Stimulated activated CD4-positive, alpha-beta T cell treated with anti-CD3 and anti-CD28 coated beads, Interleukin-1b, Interleukin-23, amount 100 ng/mL, for 24 hours (primary cell): ENCODE data around the gene FSTL3.
"Not testable (repeated sequence)": the region's sequence is repeated elsewhere in the genome, so short reads cannot be mapped to it uniquely, and the experiment has no call there.

Experiments
- DNase-seq, 4 experiments: peaks; one replicate each; pipeline ENCODE4 v3.0.0-alpha.2; 2020; ENCODE audit warnings: low read depth in 4 of 4, low spot score in 1 of 4

The FSTL3 gene

DNA sequence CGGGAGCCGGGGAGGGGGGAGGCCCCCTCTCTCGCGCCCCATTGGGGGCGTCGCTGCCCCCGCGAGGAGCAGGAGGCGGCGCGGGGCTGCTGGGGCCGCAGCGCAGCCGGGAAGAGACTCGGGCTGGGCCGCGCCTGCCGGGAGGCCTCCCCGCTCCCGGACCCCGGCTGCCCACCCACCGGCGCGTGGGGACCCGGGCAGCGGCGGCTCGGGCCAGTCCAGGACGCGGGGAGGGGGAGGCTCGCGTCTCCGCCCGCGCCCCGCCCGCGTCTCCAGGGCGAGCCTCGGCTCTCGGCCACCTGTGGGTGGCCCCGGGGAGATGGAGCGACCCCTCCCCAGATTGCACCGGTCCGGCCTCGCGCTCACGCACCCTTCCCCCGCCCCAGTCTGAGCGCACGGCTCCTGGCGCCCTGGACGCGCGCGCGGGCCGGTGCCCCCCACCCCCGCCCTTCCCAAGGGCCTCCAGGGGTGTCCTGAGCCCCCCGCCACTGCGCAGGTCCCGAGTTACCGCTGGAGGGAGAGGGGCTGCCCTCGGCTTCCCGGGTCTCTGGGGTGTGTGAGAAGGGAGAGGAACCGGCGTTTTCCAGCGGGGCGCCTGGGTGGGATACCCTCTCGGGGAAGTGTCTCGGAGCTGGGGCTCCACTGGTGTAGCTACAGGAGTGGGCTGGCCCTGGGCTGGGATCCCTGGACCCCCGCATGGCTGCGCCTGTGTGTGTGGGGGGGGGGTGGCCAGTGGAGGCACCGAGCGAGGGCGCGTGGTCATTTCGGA is 33.2 kb downstream of the FSTL3 start:
- DNase-seq, result no peak

DNA sequence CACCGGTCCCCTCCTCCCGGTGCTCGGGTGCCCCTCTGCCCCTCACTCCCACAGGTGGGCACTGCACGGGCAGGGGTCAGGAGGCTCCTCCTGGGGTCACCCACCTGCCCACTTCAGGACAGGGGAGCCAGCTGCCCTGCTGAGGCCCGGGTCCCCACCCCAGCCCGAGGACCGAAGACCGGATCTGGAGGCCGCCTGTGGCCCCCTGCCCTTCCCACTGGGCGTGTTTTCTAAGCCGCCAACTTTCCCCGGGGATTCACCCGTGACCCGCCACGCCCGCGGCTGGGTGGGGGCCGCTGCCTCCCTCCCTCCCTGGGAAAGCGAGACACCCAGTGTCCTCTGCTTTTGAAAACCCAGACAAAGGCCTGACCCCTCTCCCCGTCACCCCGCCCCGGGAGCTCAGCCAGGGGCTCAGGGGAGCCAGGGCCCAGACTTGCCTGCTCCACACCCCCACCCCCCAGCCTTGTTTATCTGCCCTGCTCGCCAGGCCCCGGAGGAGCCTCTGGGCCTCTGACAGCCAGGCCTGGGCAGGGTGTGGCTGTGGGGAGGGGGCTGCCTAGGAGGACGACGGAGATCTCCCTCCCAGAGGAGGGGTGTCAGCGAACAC is 33.9 kb downstream of the FSTL3 start:
- no peak for DNase-seq

DNA sequence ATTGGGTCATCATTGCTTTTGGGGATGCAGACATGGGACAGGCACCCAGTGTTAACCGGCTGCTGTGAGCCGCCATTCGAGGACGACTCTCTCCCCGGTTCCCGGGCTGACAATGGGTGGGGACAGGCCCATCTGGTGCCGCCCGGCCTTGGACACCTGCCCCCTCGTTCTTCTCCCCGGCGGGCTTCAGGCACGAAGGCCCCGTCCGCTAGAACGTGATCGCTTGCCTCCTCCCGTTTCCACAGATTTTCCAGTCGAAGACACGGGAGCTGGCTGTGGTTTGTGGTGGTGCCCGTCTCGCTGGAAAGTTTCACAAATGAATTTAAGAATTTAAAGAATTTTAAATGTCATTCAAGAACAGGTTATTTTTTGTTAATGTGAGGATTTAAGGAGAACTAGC is 34.6 kb downstream of the FSTL3 start:
- DNase-seq, result no peak

DNA sequence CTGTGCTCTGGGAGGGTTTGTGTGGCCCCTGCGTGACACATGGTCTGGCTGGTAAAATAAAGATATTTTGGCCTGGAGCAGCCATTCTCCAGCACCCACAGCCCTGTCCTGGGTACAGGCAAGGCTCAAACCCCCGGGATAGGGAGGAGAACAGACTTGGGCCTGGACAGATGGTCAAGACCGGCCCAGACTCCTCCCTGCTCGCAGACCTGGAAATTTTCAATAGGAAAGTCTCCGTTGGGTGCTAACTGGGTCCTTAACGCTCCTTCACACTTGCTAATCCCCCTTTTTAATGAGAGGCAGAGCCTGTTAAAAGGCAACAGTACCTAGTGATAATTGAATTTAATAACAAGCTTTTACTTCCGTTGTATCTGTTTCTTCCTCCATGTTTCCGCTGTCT is 35.1 kb downstream of the FSTL3 start:
- DNase-seq, result no peak

DNA sequence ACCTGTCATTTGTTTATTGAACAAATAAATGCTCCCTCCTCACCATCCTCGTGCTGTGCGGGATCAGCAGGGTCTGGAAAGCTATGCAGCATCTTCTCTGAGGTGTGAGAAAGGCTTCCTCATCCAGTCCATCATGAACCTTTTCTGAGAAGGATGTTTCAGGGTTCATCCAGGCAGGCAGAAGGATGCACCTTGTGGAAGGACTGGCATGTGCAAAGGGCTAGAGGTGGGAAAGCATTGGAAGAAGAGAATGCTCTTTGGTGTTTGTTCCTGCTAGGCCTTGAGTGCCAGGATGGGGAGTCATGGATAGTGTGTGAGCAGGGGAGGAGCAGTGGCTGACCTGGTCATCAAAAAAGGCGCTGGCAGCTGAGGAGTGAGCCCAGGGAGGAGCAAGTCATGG is 39.2 kb downstream of the FSTL3 start:
- DNase-seq, result no peak

DNA sequence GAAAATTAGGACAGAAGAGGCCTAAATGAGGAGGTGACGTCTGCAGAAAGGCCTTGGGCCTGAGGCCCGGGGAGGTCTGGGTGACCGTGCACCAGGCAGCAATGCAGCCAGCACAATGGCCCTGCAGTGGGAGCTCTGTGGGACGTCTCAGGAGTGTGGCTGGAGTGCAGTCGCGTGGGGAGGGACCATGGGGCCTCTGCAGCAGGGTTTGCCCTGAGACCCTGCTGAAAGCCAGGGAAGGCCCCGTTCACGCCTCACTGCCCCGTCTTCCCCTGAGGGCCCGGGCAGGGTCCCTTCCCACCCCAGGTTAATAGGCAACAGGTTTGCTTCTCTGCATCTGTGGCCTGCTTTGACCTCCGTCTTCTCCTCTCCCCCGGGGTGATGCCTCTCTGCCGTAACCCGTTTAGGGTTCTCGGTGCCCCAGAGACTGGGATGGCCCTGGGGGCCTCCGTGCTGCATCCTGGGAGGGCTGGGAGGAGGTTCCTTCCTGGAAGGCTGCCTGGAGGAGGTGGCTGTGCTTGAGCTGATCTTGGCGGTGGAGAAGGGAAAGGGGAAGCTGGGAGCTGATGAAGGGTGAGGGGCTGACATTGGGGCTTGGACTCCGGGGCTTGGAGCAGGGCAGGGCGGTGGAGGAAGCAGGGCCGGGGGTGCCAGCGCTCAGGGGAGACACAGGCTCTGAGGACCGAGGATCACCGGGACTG is 42.2 kb downstream of the FSTL3 start:
- DNase-seq, result no peak

DNA sequence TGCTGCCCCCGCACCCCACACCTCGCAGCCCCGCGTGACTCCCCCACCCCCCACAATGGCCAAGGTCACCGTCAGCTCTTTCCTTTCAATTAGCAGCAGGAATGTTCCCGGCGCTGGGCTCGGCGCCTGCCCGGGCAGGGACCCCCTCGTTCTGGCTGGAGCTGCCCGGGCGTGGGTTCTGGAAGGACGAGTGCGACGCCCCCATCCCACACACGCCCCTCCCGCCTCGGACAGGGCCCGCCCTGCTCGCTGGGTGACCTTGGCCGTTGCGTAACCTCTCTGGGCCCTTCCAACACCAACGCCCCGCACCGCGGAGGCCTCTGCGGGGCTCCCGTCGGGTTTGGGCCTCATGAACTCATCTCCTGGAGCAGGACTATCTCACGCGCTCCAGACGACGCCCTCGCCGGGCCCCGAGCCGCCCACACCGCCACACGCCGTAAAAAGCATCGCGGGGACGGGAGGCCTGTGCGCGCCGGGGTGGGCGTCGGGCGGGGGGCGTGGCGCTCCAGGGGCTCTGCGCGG is 42.9 kb downstream of the FSTL3 start:
- DNase-seq, result no peak

DNA sequence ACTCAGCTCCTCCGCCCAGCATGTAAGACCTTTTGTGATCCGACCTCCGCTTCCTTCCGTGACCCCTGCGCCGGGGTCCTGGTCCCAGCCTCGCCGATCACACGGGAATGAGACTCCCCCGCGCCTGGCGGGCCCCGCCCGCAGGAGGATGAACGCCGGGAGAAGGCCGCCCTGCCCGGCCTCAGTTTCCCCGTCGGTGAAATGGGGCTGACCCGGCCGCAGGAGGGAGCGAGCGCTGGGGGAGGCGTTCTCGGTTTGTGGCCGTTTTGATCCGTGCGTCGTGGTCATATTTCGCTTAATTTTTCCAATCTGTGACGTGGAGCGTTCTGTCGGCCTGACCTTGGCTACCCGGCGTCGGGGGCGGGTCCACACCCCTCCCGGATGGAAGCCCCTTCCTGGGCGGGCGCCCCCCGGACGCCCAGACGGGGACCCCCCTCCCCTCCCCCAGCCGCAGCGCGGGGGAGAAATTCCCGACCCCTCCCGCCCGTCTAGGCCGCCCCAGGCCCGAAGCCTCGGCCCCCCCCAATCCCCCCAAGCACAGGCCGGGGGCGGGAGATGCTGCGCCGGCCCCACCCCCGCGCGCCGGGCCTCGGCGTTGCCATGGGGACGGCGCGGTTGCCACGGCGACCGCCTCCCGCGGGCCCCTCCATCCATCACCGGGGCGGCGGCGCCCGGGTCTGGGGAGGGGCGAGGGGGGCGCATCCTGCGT is 43.6 kb downstream of the FSTL3 start:
- no peak for DNase-seq

DNA sequence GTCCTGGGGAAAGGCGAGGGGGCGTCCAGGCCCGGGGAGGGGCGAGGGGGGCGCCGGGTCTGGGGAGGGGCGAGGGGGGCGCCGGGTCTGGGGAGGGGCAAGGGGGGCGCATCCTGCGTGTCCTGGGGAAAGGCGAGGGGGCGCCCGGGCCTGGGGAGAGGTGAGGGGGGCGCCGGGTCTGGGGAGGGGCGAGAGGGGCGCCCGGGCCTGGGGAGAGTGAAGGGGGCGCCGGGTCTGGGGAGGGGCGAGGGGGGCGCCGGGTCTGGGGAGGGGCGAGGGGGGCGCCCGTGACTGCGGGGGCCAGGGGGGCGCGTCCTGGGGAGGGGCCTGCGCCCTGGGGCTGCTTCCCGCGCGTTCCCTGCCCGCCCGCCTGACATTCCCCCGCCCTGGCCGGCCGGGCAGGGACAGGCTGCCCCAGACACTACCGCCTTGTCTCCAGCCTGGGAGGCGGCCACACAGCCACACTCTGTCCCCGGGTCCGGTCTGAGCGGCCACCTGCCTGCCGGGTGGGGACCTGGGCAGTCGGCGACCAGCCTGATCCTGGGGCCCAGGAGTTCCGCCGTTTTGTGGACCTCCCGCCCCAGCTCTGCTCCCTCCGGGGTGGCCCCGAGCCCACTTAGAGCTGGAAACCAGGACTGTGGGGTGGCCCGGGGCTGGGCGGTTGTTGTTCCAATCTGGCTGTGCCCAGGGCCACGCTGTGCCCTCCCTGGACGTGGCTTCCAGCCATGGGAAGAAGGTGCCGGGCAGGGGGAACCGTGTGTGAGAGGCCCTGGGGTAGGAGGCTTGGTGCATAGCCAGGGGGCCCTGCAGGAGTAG is 44.4 kb downstream of the FSTL3 start:
- DNase-seq, result no peak

DNA sequence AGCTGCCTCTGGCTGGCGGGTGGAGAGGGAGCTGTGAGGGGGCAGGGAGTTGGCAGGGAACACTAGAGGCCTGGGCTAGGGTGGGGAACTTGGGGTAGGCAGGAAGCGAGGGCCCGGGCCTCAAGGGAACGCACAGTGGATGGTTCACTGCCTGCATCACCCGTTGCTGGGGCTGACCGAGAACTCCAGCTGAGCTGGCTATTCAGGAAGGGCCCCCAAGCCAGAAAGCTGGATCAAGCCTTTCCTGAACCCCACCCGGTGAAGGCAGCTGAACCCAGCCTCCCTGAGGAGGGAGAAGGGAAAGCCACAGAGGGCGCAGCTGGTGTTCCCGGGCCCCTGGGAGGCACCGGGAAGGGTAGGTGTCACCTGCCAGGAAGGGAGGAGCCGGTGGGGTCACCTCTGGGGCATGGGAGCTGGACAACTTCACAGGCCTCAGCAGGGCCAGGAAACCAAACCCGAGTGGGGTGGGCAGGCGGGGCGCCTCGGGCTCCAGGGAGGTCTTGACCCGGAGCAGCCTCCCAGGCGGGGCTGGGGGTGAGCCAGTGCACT is 46.4 kb downstream of the FSTL3 start:
- no peak for DNase-seq

DNA sequence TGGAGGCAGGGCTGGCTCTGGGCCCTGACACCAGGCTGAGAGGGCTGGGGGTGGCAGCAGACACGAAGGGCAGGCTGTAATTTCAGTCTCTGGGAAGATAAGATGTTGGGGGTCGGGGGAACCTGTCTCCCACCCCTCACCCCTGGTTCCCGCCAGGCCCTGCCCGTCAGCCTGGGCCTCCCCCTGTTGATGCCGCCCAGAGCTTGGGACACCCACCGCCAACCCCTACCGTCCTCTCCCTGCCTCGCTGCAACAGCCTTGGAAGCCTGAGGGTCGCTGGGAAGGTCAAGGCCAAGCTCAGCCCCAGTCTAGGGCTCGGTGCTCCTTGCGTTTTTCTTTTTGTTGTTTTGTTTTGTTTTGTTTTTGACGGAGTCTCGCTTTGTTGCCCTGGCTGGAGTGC is 47.1 kb downstream of the FSTL3 start:
- no peak for DNase-seq

DNA sequence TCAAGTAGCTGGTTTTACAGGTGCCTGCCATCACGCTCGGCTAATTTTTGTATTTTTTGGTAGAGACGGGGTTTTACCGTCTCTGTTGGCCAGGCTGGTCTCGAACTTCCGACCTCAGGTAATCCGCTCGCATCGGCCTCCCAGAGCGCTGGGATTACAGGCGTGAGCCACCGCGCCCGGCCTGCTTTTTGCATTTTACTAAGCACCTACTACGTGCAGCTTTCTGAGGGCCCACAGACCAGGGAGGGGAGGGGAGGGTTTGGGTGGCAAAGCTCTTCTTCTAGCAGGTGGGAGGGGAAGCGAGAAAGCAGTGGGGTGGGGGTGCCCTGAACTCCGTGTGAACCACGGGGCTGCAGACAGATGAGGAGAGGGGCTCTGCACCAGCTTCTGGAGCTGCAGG is 47.5 kb downstream of the FSTL3 start:
- DNase-seq, result no peak

DNA sequence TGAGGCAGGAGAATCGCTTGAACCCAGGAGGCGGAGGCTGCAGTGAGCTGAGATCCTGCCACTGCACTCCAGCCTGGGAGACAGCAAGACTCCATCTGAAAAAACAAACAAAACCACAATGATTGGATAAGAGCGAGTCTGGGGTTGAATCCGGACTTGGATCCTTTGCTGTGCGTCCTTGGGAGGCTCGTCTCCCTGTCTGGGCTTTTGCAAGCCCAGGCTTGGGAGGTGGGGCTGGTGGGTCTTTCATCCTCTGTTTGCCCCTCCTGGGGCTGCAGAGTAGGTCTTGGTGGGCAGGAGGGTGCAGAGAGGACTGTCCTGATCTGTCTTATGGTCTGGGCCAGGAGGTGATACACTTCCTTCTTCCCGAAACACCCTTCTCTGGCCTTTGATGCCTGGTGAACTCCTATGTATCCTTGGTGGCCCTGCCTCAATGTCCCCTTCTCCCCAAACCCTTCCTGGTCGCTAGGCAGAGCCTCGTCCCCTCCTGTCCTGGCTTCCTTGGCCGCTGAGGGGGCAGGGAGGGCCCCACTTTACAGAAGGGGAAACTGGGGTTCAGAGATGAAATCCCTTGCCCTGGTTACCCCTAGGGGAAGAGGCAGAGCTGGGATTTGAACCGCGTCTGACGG is 49.4 kb downstream of the FSTL3 start:
- no peak for DNase-seq

DNA sequence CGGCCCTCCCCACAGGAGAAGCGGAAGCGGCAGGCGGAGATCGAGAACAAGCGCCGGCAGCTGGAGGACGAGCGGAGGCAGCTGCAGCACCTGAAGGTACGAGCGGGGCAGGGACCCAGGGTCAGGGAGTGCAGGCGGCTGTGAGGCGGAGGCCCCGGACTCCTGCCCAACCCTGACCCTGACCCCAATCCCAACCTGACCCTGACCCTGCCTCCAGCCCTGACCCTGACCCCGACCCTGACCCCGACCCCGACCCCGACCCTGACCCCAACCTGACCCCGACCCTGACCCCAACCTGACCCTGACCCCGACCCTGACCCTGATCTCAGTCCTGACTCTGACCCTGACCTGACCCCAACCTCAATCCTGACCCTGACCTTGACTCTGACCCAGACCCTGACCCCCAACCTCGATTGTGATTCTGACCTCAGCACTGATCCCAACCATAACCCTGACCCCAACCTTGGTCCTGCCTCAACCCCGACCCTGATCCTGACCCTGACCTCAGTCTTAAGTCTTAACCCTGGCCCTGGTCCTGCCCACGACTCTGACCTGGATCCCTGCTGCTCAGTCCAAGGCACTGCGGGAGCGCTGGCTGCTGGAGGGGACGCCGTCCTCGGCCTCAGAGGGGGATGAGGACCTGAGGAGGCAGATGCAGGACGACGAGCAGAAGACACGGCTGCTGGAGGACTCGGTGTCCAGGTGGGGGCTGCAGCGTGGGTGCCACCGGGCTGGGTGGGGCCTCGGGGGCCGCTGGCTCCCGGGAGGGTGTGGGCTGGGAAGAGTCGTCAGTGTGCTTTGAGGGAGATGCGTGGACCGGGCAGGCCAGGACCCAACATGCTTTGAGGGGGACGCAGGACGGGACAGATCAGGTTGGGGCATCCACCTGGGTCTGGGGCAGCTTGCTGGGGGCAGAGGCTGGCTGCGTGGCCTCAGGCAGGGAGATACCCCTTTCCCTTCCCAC is 51.1 kb downstream of the FSTL3 start:
- DNase-seq, result no peak

DNA sequence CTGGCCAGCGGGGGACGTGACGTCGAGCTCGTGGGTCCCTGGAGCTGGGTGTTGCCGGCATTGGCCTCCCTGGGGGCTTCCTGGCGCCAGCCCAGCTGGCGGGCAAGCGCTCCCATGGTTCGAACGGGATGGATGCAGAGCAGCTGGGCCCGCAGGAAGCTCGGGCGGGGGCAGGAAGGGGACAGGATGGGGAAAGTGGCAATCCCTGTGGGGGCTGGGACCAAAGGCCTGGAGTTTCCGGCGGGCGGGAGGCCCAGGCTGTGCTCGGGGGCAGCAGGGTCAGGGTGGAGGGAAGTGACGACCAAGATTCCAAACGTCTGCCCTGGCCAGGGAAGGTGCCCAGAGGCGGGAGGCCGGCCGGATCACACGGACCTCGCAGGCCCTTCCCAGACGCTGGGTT is 51.8 kb downstream of the FSTL3 start:
- DNase-seq, result no peak

DNA sequence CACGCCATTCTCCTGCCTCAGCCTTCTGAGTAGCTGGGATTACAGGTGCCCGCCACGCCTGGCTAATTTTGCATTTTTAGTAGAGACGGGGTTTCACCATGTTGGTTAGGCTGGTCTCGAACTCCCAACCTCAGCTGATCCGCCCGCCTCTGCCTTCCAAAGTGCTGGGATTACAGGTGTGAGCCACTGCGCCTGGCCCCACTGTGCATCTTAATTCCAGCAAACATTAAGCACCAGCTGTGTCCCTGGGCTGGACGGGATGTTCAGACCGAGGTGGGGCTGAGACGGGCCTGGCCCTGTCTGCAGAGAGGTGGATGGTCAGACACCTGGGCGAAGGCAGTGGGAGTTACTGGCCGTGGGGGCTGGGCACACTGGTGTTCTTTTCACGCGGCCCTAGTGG is 53.4 kb downstream of the FSTL3 start:
- DNase-seq, result not testable (repeated sequence)

DNA sequence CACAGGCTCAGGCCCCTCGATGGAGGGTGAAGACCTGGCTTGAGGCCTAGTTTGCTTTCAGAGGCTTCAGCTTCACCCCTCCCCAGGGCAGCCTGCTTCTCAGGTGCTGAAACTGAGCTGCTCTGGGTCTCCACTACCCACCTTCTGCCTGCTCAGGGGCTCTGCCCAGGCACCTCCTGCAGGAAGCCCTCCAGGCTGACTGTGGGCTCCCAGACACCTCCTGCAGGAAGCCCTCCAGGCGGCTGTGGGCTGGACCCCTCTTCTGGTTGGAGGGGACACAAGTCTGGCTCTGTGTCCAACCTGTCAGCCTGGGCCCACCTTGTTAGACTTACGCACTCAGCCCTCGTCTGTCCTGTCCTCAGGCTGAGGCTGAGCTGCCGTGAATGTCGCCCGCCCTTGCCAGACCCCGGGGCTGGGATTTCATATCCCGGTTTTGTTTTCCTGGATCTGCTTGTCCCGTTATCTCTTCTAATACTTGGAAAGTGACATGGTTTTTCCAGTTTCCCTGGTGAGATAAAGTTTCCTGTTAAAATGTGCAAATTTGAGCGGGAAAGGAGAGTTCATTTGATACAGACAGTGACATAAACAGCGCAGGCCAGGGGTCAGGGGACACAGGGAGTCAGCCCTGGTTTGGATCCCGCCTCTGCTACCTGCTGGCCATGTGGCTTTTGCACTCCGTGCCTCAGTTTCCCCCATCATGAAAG is 53.9 kb downstream of the FSTL3 start:
- no peak for DNase-seq

DNA sequence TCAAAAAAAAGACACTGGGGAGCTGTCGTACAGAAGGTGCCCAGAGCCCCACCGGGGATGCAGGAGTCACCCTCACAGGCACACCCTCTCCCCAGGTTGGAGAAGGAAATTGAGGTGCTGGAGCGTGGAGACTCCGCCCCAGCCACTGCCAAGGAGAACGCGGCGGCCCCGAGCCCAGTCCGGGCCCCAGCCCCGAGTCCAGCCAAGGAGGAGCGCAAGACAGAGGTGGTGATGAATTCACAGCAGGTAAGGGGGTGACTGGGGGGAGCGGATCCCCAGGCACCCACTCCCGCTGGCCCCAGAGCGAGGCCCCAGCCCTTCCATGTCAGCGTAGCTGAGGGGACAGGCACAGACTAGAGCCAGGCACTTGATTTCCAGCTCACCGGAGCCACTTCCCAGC is 54.8 kb downstream of the FSTL3 start:
- no peak for DNase-seq
